ENCODE results near the gene TUBGCP2.

The TUBGCP2 gene

DNA sequence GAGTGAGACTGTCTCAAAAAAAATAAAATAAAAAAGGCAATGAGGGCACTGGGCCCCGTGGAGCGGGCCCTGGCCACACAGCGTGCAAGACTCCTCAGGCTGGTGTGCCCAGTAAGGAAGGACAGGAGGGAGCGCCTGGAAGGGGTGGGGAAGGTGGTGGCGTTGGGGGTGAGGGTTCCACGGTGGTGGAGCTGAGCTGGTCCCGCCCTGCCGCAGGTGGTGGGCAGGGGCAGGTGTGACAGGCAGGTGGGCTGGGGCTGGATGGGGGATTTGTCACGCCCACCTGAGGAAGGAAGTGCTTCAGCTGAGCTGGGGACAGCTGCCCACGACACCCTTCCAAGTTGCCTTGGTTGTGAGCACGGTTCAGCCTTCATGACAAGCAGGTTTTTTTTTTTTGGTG, 37.7 kb upstream of the TUBGCP2 start:
- Histone ChIP-seq H3K9me2 (replicated peaks; ENCODE audit: low read depth, low read length) (no peaks in the 10 kb centered on the region), H3K79me2 (ENCODE audit: insufficient read depth, low read length) (no peaks in the 10 kb centered on the region), H3K4me2 (ENCODE audit: low read depth, low read length, poor library complexity, severe bottlenecking) (no peak overlapping the region), H3K4me3 (ENCODE audit: low read length, poor library complexity, severe bottlenecking) (no peak overlapping the region), H3F3A (ENCODE audit: low read depth) (no peaks in the 10 kb centered on the region), H3K9ac (ENCODE audit: low read depth, low read length, poor library complexity, severe bottlenecking) (no peak overlapping the region), H2AFZ (ENCODE audit: low read length) (no peak overlapping the region), H3K4me1 (ENCODE audit: insufficient read depth, low read length, poor library complexity, severe bottlenecking) (no peaks in the 10 kb centered on the region), H3K27me3 (ENCODE audit: insufficient read depth, low read length, poor library complexity, severe bottlenecking) (no peaks in the 10 kb centered on the region), H3K9me3 (ENCODE audit: insufficient read depth, low read depth, low read length) (peaks cover 4% of the 10 kb centered on the region; the same call in 1 of the 2 replicates), H3K36me3 (ENCODE audit: insufficient read depth, low read length) (no peaks in the 10 kb centered on the region), H4K20me1 (ENCODE audit: insufficient read depth, low read length, poor library complexity, severe bottlenecking) (no peaks in the 10 kb centered on the region)
- TF ChIP-seq, protein P1, sequence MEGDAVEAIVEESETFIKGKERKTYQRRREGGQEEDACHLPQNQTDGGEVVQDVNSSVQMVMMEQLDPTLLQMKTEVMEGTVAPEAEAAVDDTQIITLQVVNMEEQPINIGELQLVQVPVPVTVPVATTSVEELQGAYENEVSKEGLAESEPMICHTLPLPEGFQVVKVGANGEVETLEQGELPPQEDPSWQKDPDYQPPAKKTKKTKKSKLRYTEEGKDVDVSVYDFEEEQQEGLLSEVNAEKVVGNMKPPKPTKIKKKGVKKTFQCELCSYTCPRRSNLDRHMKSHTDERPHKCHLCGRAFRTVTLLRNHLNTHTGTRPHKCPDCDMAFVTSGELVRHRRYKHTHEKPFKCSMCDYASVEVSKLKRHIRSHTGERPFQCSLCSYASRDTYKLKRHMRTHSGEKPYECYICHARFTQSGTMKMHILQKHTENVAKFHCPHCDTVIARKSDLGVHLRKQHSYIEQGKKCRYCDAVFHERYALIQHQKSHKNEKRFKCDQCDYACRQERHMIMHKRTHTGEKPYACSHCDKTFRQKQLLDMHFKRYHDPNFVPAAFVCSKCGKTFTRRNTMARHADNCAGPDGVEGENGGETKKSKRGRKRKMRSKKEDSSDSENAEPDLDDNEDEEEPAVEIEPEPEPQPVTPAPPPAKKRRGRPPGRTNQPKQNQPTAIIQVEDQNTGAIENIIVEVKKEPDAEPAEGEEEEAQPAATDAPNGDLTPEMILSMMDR (conservative IDR thresholded peaks at IDR 0.05; ENCODE audit: low read length) = no peak
- no peak for TF ChIP-seq EZH2phosphoT487 (IDR thresholded peaks at IDR 0.05; ENCODE audit: borderline replicate concordance)

DNA sequence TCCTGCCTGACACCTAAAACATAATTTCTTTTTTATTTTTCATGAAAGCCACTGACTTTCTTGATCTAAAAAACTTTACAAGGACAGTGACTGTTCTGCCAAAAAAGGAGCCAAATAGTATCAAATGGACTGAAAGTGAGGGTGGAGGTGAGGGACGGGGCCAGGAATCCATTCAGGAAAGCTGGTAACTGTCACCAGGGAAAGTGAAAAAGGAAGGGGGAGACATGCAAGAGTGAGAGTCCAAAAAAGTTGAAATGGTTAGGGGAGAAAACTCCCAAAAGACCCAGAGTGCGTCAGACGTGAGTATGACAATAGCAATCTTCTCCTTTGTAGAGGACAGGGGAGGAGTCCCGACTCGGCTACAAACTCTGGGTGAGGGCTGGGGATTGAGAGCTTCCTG, 35.6 kb upstream of the TUBGCP2 start:
- no peaks in the 10 kb centered on the region for H4K20me1 ChIP-seq (ENCODE audit: insufficient read depth, low read length, poor library complexity, severe bottlenecking)
- no peak overlapping the region for H3K4me2 ChIP-seq (ENCODE audit: low read depth, low read length, poor library complexity, severe bottlenecking)
- no peaks in the 10 kb centered on the region for H3F3A ChIP-seq (ENCODE audit: low read depth)
- H3K36me3 ChIP-seq (ENCODE audit: insufficient read depth, low read length) = no peaks in the 10 kb centered on the region
- no peak overlapping the region for H3K9ac ChIP-seq (ENCODE audit: low read depth, low read length, poor library complexity, severe bottlenecking)
- TF ChIP-seq EZH2phosphoT487 (IDR thresholded peaks at IDR 0.05; ENCODE audit: borderline replicate concordance) = no peak
- TF ChIP-seq, protein P1 (conservative IDR thresholded peaks at IDR 0.05; ENCODE audit: low read length) = no peak
- no peaks in the 10 kb centered on the region for H3K4me1 ChIP-seq (ENCODE audit: insufficient read depth, low read length, poor library complexity, severe bottlenecking)
- H3K27me3 ChIP-seq (ENCODE audit: insufficient read depth, low read length, poor library complexity, severe bottlenecking) = no peaks in the 10 kb centered on the region
- H3K9me3 ChIP-seq (ENCODE audit: insufficient read depth, low read depth, low read length) = peaks cover 14% of the 10 kb centered on the region; the same call in 1 of the 2 replicates
- H2AFZ ChIP-seq (ENCODE audit: low read length) = no peak overlapping the region
- no peak overlapping the region for H3K4me3 ChIP-seq (ENCODE audit: low read length, poor library complexity, severe bottlenecking)
- no peaks in the 10 kb centered on the region for H3K79me2 ChIP-seq (ENCODE audit: insufficient read depth, low read length)
- H3K9me2 ChIP-seq (replicated peaks; ENCODE audit: low read depth, low read length) = no peaks in the 10 kb centered on the region

DNA sequence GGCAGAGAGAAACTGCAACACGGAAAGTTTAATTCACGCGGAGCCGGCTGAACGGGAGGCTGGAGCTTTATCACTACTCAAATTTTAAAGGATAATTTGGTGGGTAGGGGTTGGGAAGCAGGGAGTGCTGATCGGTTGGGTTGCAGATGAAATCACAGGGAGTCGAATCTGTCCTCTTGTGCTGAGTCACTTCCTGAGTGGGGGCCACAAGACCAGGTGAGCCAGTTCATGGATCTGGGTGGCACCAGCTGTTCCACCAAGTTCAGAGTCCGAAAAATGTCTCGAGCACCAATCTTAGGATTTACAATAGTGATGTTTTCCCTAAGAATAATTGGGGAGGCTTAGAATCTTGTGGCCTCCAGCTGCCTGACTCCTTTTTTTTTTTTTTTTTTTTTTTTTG, 34.9 kb upstream of the TUBGCP2 start:
- H3F3A ChIP-seq (ENCODE audit: low read depth) = no peaks in the 10 kb centered on the region
- H3K4me2 ChIP-seq (ENCODE audit: low read depth, low read length, poor library complexity, severe bottlenecking) = no peak overlapping the region
- H3K9me2 ChIP-seq (replicated peaks; ENCODE audit: low read depth, low read length) = no peaks in the 10 kb centered on the region
- no peaks in the 10 kb centered on the region for H3K4me1 ChIP-seq (ENCODE audit: insufficient read depth, low read length, poor library complexity, severe bottlenecking)
- H3K9me3 ChIP-seq (ENCODE audit: insufficient read depth, low read depth, low read length) = peaks cover 20% of the 10 kb centered on the region; the same call in 1 of the 2 replicates
- H2AFZ ChIP-seq (ENCODE audit: low read length) = no peak overlapping the region
- no peaks in the 10 kb centered on the region for H3K36me3 ChIP-seq (ENCODE audit: insufficient read depth, low read length)
- no peaks in the 10 kb centered on the region for H3K27me3 ChIP-seq (ENCODE audit: insufficient read depth, low read length, poor library complexity, severe bottlenecking)
- no peaks in the 10 kb centered on the region for H4K20me1 ChIP-seq (ENCODE audit: insufficient read depth, low read length, poor library complexity, severe bottlenecking)
- H3K9ac ChIP-seq (ENCODE audit: low read depth, low read length, poor library complexity, severe bottlenecking) = no peak overlapping the region
- no peaks in the 10 kb centered on the region for H3K79me2 ChIP-seq (ENCODE audit: insufficient read depth, low read length)
- H3K4me3 ChIP-seq (ENCODE audit: low read length, poor library complexity, severe bottlenecking) = no peak overlapping the region
- no peak for TF ChIP-seq EZH2phosphoT487 (IDR thresholded peaks at IDR 0.05; ENCODE audit: borderline replicate concordance)
- TF ChIP-seq, protein P1 (conservative IDR thresholded peaks at IDR 0.05; ENCODE audit: low read length) = no peak

Measured in Loucy (cell line).